Retinal pigment epithelial cell (primary cell): Measurements from ENCODE around the gene CPTP.

ENCODE experiments used
- DNase-seq: peaks from one replicate; pipeline ENCODE4 v3.0.0-alpha.2; 2010; ENCODE audit warnings: low read depth
- H3K4me3 ChIP-seq: 2 replicates; pipeline ENCODE4 v1.5.1; 2011; ENCODE audit warnings: mild to moderate bottlenecking, low read length, control low read depth, moderate library complexity
- CTCF ChIP-seq: conservative IDR thresholded peaks from 2 replicates; pipeline ENCODE4 v1.5.1; 2011; ENCODE audit warnings: low read depth, low read length, control low read depth, inconsistent platforms

CPTP gene

DNA sequence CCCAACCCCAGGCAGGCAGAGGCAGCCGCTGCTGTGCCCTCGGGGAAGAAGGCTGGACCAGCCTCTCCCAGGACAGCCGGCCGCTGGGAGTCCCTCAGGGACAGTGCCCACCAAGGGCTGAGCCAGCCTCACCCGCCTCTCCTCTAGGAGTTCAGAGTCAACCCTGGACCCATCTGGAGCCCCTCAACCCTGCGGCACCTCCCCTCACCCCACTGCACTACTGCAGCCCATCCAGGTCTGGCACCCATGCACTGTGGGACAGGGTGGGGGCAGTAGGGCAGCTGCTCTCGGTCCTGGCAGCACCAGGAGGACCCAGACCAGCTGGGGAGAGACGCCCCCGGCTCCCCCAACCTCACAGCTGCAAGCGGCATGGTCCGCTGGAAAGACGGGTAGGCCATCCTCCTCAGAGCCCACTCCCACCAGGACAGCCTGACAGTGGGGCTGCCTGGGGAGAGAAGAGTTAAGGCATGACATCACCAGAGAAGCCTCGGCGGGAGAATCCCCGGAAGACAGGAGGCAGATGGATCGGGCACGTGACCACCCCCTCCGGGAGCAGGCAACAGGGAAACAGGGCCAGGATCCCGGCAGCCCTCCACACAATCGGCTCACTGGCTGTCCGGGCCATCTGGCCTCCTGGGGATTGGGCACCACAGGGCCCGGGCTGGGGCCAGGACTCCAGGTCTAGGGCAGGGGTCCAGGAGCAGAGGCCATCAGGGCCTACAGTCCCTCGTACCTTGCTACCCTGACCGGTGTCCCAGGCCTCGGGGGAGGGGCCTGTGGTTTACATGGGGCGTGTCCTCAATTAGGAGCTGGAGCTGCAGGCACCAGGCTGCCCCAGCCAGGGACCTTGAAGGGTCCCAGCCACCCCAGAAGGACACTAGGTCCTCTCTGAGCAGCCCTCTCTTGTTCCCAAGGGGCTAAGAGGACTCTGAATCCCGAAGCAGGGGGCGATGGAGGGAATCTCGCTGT, 20.0 kb upstream of the CPTP start:
- H3K4me3 ChIP-seq: no peak overlapping the region
- no peak for DNase-seq
- TF ChIP-seq CTCF: no peak

DNA sequence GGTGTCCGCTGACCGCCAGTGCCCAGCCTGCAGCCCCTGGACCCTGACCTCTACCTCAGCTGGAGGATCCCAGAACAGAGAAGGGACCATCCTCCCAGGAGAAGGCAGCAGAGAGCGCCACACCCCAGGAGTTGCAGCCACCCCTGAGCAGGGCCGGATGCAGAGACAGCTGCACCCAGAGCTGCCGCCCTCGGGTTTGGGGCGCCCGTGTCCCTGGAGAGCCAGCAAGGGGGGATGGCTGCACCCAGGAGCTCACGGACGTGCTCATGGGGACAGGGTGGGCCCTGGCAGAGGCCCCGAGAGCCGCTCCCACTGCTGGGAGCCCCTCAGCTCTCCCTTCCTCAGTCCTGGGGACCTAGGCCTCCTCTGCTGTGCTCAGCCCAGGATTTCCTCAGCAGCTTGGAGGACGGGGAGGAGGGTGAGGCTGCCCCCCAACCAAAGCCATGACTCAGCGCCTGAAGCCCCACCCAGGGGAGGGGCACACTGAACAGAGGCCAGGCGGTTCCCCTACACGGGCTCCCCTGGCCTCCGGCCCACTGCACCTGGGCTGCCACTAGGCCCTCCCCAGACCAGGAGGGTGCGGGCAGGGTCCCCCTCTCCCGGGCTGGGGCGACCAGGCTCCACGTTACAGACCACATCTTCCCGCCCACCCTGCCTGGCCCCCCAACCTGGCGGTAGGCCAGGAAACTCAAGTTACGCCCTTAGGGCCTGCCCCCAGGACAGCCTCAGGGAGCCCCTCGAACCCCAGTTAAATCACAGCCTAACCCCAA, 19.1 kb upstream of the CPTP start:
- no peak overlapping the region for H3K4me3 ChIP-seq
- TF ChIP-seq CTCF: peak; percentile 13
- no peak for DNase-seq

- peak; percentile 28 for TF ChIP-seq CTCF
- DNase-seq: no peak
- peak overlapping the region; percentile 61 for H3K4me3 ChIP-seq
Measured at GRCh38 chr1:1306070-1306660, 18.4 kb upstream of the CPTP start.

GRCh38 chr1:1306661-1307260, 17.8 kb upstream of the CPTP start:
- peak overlapping the region; percentile 61 for H3K4me3 ChIP-seq
- no peak for DNase-seq
- no peak for TF ChIP-seq CTCF

- peak overlapping the region; percentile 61 for H3K4me3 ChIP-seq
- DNase-seq: no peak
- no peak for TF ChIP-seq CTCF
Measured at GRCh38 chr1:1307261-1307922, 17.2 kb upstream of the CPTP start.
